ENCODE results near the gene FAM72B.
"Not testable (repeated sequence)": the region's sequence is repeated elsewhere in the genome, so short reads cannot be mapped to it uniquely, and the experiment has no call there.

FAM72B gene

DNA sequence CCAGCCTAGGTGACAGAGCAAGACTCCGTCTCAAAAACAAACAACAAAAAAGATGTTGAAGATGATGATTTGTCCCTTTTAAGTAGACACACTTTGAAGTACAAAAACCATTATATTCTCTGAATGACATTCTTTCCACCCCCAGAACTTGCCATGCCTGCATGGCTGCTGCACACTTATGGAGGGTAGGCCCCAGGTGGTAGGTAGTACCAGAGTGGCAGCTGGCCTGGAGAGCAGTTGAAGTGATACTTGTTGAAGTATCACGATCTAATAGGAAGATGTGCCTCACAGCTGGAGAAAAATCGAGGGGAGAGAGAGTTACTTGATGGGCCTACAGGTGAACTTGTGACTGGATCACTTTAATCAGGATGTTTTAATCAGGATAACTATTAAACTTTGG is 15.6 kb upstream of the FAM72B start:
- not testable (repeated sequence) for DNase-seq

DNA sequence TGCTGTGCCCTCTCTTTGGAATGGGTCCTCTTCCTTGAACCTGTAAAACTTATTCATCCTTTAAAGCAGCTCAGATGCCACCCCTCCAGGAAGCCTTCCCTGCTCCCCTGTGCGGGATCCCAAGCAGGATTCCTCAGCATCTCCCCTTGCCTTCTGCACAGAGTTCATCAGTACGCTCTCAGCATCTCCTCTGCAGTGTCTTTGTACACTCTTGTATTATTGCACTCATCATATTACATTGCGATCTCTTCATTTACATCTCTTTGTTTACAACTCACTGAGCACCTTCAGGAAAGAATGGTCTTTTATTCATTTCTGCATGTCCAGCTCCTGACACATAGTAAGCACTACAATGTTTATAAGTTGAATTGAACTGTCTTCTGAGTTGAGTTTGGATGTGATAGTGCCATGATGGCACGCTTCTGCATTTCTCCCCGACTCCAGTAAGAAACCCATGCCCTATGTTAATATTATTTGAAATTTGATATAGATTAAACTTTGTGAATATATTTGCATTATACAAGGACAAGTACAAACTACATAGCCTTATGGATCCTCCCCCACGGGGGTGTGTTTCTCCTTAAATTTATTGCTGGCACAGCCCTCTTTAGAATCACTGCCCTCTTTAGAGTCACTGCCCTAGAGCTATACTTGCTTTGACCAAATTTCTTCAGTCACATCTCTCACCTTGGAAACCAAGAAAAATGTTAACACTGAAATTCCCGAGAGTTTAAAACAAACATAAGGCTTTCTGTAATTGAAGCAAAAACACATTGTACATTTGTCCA is 13.1 kb upstream of the FAM72B start:
- not testable (repeated sequence) for DNase-seq

DNA sequence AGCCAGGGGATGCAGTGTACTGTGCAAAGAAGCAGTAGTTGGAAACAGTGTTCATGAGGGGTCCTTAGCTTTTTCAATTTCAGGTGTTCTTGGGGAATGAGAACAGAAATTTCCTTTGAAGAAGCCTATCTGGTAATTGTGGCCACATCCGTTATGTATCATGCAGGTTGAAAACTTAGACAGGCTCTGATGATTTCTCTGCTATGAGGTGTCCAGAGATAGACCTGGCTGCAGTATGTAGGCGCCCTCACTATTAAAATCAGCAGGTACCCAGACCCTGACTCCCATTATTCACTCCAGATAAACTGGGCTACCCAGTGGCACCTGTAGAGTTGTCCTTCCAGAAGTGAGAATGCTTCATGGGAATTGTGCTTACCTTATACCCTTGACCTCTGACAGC is 8.4 kb upstream of the FAM72B start:
- not testable (repeated sequence) for DNase-seq

DNA sequence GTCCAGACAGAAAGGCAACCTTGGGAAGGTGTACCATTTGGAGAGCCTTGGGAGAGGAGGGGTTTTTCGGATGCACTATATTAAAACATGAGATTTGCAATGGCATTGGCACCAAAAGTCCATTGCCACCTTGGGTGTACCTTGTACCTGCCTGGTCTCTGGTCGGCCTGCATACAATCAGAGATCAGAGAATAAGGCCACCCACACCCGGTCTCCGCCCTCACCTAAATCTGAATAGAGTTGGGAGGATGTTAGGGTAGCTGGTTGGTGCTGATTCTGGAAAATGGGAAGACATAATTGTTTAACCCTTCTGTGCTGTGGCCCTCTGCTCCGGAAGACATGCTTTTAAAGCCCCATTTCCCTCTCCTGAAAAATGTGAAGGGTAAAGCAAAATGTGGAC is 3.8 kb upstream of the FAM72B start:
- not testable (repeated sequence) for DNase-seq

DNA sequence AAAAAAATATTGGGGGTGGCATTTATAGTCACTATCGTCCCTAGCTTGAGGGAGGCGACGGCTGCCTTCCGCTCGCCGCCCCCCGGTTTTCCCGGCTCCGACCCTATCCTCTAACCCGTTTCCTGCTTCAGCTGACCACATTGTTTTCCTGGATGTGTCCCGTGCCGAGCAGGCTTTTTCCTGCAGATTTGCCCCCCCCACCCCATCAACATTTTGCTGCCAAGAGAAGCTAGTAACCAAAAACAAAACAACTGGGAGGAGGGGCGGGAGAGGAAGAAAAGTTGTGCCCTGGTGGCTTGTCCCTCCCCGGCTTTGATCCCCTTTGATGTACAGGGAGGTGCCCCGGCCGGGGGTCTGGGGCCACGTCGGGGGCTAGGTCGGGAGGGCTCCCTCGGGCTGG is 2.1 kb upstream of the FAM72B start:
- DNase-seq, result not testable (repeated sequence)

DNA sequence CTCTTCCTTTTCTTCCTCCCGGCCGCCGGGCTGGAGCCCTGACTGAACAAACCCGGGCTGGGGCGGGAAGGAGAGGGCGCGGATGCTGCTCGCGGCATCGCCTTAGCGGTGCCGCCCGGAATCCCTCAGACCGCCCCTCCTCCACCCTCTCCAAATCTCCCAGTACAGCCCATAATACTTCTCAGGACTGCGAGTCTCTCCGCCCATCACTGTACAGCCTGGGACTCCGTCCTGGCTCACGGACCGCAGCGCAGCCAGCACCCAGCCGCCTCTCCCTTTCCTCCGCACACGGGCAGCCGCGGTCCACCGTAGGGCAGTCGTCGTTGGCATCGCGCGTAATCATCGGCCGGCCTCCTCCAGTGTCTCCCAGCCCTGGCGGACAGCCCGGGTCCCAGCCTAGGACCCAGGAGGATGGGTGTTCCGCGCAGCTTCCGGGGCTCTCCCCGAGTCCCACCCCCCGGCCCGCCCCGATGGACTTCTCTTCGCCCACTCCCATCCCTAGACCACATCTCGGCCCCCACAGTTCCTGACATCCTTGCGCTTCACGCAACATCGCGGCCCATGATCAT is 1.1 kb upstream of the FAM72B start:
- DNase-seq, result not testable (repeated sequence)

DNA sequence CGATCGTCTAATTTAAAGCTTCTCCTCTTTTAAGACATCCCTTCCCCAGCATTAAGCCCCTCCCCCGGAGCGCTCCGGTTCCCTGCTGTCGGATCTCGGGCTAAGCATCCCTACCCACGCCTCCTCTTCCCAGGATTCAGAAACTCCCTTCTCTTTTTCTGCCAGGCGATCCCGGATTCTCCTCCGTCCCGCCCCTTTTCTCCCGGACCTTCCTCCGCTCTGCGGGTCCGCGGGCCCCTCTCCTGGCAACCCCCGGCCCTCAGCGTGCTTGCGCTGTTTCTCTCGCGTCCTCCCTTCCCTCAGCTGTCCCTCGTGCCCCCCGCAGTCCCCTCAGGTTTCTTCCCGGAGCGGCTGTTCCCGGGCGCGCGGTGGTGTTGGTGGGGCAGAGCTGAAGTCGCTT is 273 bp downstream of the FAM72B start:
- DNase-seq, result not testable (repeated sequence)

DNA sequence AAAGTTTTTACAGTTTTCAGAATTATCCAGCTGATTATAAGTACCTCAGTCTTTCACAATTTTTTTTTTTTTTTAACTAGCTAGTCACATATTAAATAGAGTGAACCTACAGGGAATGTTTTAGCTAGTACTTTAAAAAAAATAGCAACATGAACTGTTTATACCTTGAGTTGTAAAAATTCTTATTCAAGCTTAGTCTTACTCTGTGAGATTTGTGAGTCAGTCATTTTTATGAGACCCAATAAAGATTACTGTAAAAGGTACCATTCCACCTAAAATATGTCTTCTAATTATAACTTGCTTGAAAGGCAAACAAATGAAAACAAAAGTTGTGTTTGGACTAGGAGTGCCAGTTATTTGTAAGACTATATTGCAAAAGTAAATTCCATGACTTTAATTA is 5.9 kb downstream of the FAM72B start:
- DNase-seq, result not testable (repeated sequence)

DNA sequence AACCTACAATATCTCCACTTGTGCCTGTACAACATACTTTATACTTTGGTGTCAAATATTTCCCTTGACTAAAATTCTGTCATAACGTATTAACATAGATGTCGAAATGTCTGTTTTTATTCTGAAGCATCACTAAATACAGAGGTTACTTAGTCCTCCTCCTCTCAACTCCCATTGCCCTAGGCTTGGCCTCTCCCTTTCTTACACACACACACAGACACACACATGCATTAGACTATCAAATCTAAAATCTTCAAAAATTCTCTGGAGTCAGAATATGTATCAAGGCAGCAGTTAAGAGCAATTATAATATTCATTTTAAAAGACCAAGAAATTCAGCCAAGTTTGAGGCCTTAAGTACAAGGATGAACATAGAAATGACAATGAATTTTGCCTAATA is 7.5 kb downstream of the FAM72B start:
- DNase-seq, result not testable (repeated sequence)

DNA sequence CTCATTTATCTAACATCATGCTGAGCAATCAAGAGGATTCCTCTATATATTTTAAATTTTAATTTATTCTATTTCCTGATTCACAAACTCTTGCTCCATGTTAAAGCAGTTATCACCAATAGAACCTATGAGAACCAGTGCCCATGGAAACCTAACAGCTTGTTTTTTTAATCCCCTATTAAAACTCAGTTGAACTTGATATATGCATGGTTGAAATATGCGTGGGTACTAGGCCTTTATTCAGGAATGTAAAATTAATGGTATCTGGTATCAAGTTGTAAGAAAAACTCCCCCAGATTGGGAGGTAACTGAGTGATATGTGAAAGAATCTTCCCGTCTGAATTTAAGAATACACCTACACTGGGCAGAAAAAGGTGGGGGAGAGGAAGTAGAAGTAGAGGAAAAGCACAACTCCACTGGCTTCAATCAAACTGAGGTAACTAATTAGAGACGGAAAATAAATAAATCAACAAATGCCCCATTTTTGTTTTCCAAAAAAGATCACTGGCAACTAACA is 15.9 kb downstream of the FAM72B start:
- not testable (repeated sequence) for DNase-seq

DNA sequence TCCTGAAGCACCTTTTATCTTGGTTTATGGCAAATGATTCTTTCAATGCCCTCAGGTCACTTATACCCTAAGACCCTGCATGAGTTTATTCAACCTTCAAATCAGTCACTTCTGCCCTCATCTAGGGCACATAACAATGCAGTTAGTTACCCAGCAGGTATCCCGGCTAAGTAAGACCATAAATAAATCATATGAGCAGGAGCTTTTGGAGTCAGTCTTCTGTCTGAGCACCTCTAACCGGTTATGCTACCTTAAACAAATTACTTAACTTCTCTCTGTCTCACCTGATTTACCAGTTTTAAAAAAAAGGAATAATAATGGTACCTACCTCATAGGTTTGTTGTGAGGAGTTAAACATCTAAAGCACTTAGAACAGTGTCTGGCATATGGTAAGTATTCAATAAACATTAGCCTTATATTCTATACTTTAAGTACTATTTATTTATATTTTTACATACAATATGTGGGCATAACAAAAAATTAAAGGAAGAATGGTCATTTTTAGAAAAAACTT is 16.9 kb downstream of the FAM72B start:
- DNase-seq, result not testable (repeated sequence)

DNA sequence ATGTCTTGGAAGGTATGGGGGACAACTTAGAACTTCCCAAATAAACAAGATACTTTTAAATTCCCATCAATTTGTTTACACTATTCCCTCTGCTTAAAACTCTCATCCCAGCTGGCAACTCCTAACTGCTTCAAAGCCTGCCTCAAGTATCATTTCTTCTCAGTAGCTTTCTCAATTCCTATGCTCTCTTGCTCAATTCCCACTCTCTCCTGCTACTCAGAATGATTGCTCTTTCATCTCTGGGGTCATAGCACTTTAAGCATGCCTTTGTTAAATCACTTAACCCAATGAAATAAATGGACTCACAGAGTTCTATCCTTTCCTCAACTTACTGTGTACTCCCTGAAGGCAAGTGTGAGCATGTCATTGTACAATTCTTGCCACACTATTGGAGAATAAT is 18.8 kb downstream of the FAM72B start:
- DNase-seq, result not testable (repeated sequence)

DNA sequence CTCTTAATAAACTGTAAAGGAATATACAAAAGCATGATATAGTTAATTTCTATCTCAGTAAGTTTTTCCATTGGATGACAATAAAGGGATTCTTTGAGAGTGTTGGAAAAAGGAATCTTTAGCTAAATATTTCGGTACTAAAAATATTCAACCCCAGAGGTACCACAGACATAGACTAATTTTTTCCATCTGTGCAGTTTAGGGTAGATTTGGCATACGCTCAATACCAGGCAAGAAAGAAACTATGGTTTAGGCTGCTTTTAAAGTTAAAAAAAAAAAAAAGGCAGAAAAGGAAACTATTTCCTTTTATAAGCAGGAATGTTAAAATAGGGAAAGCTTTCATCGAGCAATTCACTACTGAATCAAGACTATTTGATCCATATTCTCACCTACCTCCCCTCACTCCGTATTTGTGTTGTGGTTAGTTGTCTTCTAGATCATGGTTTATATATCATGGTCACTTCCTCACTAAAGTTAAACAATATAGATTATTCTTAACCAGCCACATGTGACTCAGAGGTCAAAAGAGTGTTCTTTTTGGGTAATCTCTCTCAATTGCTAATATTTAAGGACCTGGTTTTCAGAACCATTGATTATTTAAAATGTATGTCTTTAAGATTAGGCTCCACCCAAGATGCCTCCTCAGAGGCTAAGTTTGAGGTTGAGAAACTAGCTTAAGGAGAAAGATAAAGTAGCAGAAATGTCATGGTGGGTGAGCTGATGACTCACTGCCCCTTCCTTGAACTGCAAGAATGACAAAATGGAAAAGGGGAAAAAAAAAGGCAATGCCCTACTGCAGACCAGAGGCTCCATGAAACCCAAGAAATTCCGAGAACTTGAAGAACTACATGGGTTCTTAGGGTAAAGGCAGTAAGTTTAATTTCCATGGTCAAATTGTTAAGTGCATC is 20.0 kb downstream of the FAM72B start:
- DNase-seq, result not testable (repeated sequence)

DNA sequence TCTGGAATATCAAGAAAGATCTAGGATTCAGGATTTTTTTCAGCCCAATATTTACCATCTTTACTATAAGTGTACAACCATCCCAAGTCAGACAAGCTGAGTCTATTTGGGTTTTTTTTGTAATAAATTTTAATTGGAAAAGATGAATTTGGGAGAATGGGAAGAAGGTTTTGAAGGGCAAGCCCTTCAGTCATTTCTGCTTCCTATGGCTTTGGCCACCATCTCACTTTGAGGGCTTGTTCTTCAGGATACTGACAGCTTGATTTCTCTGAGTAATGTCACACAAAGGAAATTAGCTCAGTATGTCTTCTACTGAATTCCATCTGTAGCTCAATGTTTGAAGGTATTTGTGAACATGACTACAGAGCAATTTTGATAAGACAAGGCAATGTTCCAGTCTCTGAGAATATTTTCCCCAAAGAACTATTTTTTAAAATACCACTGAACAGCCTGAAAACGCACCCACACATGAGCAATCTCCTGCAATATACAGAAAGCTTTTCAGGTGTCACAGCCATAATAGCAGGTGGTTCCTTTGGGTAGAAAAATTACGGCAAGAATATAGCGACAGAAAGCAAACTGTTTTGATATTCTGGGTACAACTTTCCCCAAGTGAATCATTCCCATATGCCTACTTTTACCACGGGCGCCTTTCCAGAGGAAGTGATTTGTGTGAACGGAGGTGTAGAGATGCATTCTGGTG is 22.8 kb downstream of the FAM72B start:
- not testable (repeated sequence) for DNase-seq

DNA sequence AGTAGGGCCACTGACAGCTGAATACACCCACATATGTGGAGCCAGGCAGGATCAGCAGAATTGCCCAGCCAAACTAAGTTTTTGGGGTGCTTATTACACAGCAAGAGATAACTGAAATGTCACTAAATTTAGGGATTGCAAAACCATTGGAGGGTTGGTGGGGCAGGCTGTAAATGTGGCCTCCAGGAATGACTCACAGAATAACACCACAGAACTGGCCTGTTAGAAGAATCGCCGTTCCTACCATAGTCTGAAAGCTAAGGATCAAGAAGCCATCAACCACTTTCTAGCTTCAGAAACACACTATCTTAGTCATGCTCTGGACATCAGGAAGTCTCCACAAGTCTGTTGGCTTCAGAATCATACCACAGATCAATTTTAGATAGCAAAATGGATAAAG is 24.0 kb downstream of the FAM72B start:
- DNase-seq, result not testable (repeated sequence)

DNA sequence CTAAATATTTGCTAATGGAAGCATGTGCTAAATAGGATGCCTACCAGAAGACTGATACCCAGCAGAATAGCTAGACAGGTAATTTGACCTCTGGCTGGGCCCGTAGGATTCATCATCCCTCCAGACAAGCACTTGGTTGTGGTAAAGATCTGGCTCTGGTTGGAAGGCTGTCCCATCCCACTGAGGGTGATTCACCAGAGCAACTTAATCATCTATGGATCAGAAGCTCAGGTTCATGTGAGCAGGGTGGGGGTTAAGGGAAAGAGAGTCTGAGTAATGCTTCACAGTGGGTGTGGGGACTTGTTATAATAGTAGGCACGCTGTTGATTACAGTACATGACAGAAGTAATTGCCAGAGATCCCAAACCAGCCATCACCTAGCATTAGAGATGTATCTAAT is 26.5 kb downstream of the FAM72B start:
- not testable (repeated sequence) for DNase-seq

DNA sequence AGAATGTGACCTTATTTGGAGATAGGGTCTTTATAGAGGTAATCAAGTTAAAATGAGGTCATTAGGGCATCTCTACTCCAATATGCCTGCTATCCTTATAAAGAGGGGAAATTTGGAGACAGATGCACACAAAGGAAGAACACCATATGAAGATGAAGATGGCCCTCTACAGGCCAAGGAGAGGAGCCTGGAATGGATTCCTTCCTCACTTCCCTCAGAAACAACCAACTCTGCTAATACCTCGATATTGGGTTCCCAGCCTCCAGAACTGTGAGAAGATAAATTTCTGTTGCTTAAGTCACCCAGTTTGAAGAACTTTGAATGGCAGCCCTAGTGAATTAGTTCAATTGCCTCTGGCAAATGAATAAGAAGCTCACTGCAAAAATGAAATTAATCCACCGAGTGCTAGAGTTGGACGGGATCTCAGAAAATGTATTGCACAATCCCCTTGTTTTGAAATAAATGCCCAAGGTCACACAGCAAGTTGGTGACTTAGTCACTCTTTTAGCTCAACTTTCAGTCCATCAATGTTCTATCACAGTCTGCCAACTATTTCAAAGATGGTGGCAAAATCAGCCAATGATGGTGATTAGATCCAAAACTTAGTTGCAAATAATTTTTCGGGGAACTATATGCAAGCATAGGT is 27.1 kb downstream of the FAM72B start:
- not testable (repeated sequence) for DNase-seq

DNA sequence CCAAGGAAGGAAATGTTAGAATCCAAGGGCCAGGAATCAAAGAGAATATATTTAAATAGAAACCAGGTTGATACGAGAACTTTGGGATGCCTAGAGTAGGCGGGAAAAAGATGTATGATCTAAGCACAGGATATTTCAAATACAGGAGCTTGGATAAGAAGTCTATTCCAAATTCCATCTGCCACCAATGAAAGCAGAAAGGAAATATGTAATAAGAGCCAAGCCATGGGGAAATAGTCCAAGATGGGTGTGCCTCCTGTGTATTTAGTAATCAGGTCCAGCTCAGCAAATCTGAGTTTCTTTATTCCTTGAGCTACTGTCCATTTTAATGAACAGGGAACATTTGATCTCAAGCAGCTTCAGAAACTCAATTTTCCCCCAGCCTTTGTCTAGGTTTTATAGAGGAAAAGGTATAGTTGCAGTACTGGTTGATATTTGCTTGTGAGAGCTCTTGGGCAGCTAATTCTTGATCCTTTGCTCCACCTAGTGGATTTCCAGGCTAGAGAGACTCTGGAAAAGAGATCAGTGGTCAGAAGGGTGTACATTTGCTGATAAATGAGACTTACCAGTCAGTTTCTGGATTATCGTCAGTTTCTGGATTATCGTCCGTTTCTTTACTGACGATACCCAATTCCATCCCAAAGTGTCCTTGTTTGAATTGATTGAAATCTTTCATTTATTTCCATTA is 28.3 kb downstream of the FAM72B start:
- not testable (repeated sequence) for DNase-seq

DNA sequence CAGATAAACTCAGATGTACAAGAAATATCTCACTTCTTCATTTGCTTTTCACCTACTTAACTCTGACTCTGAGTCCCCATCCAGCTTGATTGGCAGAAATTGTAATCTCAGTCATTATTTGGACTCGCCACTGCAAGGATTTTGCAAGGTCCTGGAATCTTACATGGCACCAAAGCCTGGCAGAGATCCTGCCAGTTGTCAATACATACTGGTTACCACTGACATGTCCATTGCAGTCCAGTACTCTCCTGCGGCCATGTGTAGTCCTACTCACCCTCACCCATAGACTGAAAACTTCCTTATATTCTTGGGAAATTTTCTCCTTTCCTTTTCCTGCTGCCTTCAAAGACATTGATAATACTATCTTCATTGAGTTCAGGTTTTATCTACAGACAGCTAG is 29.3 kb downstream of the FAM72B start:
- not testable (repeated sequence) for DNase-seq

DNA sequence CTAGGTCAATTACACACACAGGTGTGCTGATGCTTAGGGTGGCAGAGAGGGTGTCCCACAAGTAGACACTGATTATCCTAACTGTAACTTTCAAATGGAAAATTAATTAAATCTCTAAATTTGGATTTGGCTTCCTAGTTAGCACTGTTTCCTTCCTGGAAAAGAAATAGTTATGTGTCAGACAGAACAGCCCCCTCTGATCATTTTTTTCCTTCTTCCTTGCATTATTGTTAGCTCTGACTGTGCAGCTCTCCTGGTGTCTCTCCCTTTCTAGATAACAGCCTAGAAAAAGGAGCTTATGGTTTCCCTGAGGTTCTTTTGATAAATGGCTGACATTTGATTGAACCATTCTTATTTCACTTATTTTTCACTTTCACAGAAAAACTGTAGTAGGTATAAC is 31.4 kb downstream of the FAM72B start:
- not testable (repeated sequence) for DNase-seq

DNA sequence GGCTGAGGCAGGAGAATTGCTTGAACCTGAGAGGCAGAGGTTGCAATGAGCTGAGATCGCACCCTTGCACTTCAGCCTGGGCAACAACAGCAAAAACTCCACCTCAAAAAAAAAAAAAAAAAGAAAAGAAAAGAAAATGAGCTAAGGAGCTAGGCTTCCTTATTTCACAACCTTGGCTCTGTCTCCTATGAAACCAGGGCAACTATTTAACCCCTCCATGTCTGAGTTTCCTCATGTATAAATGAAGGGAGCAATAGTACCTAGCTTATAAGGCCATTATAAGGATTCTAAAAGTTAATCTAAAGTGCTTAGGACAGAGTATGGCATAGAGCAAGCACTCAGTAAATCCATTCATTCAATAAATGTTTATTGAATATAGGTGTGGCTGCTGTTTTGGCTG is 32.8 kb downstream of the FAM72B start:
- not testable (repeated sequence) for DNase-seq
